Smooth muscle cell (in vitro differentiated cells): ENCODE measurements around the gene IL13. TPM values are rescaled to one million over a fixed set of nuclear protein-coding genes. Genes with fewer than 3 reads are reported as not detected.

Experiments
- DNase-seq: peaks from one replicate; lab custom pipeline; 2025; ENCODE audit not compliant: unreplicated experiment; lab: John Stamatoyannopoulos, UW
- H2AFZ ChIP-seq: fragments of 200-600 bp; sonication (generic); 2 replicates; pipeline ENCODE4 v1.6.0; 2016; ENCODE audit warnings: antibody characterized with exemption, low read depth, mild to moderate bottlenecking
- H3F3A ChIP-seq: fragments of 200-600 bp; sonication (generic); 2 replicates; pipeline ENCODE4 v1.6.0; 2017; ENCODE audit warnings: antibody characterized with exemption, low read depth
- H3K27ac ChIP-seq: fragments of 200-600 bp; sonication (generic); 2 replicates; pipeline ENCODE4 v1.5.1; 2016; ENCODE audit warnings: low read depth, mild to moderate bottlenecking
- H3K27me3 ChIP-seq: fragments of 200-600 bp; sonication (generic); 2 replicates; pipeline ENCODE4 v1.6.1; 2016; ENCODE audit warnings: low read depth, mild to moderate bottlenecking
- H3K36me3 ChIP-seq: fragments of 200-600 bp; sonication (generic); 2 replicates; pipeline ENCODE4 v1.5.1; 2016; ENCODE audit warnings: low read depth
- H3K4me1 ChIP-seq: fragments of 200-600 bp; sonication (generic); 2 replicates; pipeline ENCODE4 v1.5.1; 2016; ENCODE audit warnings: low read depth
- H3K4me2 ChIP-seq: fragments of 200-600 bp; sonication (generic); 2 replicates; pipeline ENCODE4 v1.6.0; 2016; ENCODE audit warnings: mild to moderate bottlenecking
- H3K4me3 ChIP-seq: fragments of 200-600 bp; sonication (generic); 2 replicates; pipeline ENCODE4 v1.5.1; 2016; ENCODE audit warnings: mild to moderate bottlenecking
- H3K79me2 ChIP-seq: fragments of 200-600 bp; sonication (generic); 2 replicates; pipeline ENCODE4 v1.6.0; 2016; ENCODE audit warnings: low read depth, mild to moderate bottlenecking
- H3K9ac ChIP-seq: fragments of 200-600 bp; sonication (generic); 2 replicates; pipeline ENCODE4 v1.6.0; 2016; ENCODE audit warnings: low read depth
- H3K9me3 ChIP-seq: fragments of 200-600 bp; sonication (generic); replicated peaks from 2 replicates; pipeline ENCODE4 v1.5.1; 2016; ENCODE audit warnings: low read depth
- H4K20me1 ChIP-seq: fragments of 200-600 bp; sonication (generic); 2 replicates; pipeline ENCODE4 v1.6.0; 2016; ENCODE audit warnings: low read depth
- WGBS: methylation state at CpG from one replicate; pipeline ENCODE4 v1.1.7; 2016; ENCODE audit warnings: low lambda C conversion rate; 5-methylcytosine and 5-hydroxymethylcytosine counted together
- polyA plus RNA-seq: library from polyadenylated mRNA; unstranded; fragments of >200 nt; fragmentation: Nextera tagmentation; extraction: Ambion mirVana; gene quantifications from 2 replicates; pipeline ENCODE4 v1.2.1, GENCODE V29; 2016
- total RNA-seq: library from RNA; depleted of rRNA; stranded (reverse); fragments of >200 nt; gene quantifications from 2 replicates; pipeline ENCODE4 v1.2.3, GENCODE V29; 2014
- TF ChIP-seq, protein P1 (sequence below): fragments of 200-600 bp; sonication (generic); IDR thresholded peaks from 2 replicates; pipeline ENCODE4 v1.5.1; 2017; ENCODE audit warnings: borderline replicate concordance, mild to moderate bottlenecking, antibody characterized with exemption; ENCODE audit not compliant: insufficient read depth, poor library complexity, severe bottlenecking

The IL13 gene
- total and polyA plus RNA-seq, 2 experiments from 2014 or later, result 0.18 TPM; not detected in 1

DNA sequence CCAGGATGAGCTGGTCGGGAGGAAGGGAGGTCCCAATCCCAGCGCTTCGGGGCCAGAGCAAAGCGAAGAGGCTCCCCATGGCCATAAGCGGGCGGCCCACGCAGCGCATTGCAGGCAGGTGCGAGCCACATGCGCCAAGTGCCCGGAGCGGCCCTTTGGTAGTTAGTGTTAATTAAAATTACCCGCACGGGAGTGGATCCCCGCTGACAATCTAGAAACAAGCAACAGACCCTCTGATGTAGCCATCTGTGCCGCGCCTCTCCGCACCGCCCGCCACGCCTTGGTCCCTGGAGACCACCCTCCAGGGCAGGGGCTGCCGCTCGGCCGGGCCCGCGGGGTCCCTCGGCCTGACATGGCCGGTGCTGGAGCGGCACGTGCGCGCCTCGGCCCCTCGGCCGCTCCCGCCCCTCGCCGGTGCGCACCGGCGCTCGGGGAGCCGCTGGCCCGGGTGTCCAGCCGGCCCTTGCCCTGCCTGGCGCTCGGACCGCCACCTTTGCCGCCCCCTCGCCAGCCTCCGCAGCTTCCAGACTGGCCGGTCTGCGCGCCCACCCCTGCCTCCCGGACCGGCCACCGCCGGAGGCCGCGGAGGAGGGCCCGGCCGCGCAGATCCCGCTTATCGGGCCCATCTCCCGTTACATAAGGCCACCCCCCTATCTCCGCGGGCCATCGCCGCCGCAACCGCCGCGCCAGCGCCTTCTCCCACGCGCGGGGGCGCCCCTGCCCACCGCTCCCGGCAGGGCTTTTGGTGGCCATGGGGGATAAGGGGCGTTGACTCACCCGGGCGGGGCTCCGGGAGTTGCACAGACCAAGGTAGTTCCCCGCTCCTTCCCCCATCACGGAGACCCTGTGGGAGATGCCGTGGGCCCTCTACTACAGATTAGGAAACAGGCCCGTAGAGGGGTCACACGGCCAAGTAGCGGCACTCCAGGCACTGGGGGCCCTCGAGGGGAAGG is 1.9 kb upstream of the IL13 start:
- Histone ChIP-seq H3K27ac (no peak overlapping the region), H3K36me3 (no peaks in the 10 kb centered on the region), H3K9me3 (no peaks in the 10 kb centered on the region), H3K4me2 (peak overlapping the region; percentile 92), H2AFZ (no peak overlapping the region), H3F3A (no peaks in the 10 kb centered on the region), H3K4me3 (peak overlapping the region; percentile 51), H3K27me3 (peaks cover 45% of the 10 kb centered on the region), H3K79me2 (no peaks in the 10 kb centered on the region), H4K20me1 (no peaks in the 10 kb centered on the region), H3K9ac (no peak overlapping the region), H3K4me1 (peaks cover 6% of the 10 kb centered on the region)
- TF ChIP-seq, protein P1, sequence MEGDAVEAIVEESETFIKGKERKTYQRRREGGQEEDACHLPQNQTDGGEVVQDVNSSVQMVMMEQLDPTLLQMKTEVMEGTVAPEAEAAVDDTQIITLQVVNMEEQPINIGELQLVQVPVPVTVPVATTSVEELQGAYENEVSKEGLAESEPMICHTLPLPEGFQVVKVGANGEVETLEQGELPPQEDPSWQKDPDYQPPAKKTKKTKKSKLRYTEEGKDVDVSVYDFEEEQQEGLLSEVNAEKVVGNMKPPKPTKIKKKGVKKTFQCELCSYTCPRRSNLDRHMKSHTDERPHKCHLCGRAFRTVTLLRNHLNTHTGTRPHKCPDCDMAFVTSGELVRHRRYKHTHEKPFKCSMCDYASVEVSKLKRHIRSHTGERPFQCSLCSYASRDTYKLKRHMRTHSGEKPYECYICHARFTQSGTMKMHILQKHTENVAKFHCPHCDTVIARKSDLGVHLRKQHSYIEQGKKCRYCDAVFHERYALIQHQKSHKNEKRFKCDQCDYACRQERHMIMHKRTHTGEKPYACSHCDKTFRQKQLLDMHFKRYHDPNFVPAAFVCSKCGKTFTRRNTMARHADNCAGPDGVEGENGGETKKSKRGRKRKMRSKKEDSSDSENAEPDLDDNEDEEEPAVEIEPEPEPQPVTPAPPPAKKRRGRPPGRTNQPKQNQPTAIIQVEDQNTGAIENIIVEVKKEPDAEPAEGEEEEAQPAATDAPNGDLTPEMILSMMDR, result no peak
- 6% methylated on average over 77 of the region's 92 CpGs for WGBS
- DNase-seq, result no peak

DNA sequence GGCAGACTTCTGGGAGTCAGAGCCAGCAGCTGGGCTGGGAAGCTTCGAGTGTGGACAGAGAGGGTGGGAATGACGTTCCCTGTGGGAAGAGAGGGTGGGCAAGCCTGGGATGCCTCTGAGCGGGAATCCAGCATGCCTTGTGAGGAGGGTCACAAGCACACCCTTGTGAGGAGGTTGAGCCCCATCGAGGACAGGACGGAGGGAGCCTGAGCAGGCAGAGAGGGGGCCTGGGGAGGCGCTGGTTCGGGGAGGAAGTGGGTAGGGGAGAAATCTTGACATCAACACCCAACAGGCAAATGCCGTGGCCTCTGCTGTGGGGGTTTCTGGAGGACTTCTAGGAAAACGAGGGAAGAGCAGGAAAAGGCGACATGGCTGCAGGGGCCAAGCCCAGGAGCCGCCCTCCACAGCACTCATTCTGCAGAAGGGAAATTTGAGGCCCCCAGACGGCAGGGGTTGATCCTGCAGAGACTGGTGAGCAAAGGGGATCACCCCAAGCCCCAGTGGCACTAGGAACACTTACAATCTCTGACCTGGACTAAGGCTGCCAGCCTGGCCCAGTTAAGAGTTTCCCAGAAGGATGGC is 1.1 kb upstream of the IL13 start:
- TF ChIP-seq, protein P1, result no peak
- Histone ChIP-seq H3K27me3 (peaks cover 45% of the 10 kb centered on the region), H3K36me3 (no peaks in the 10 kb centered on the region), H3K4me2 (peak overlapping the region; percentile 92), H3K9me3 (no peaks in the 10 kb centered on the region), H3K27ac (no peak overlapping the region), H4K20me1 (no peaks in the 10 kb centered on the region), H3F3A (no peaks in the 10 kb centered on the region), H3K4me1 (peaks cover 6% of the 10 kb centered on the region), H3K4me3 (no peak overlapping the region), H3K79me2 (no peaks in the 10 kb centered on the region), H3K9ac (no peak overlapping the region), H2AFZ (no peak overlapping the region)
- WGBS, result 87% methylated on average over 12 of the region's 12 CpGs
- DNase-seq, result no peak

DNA sequence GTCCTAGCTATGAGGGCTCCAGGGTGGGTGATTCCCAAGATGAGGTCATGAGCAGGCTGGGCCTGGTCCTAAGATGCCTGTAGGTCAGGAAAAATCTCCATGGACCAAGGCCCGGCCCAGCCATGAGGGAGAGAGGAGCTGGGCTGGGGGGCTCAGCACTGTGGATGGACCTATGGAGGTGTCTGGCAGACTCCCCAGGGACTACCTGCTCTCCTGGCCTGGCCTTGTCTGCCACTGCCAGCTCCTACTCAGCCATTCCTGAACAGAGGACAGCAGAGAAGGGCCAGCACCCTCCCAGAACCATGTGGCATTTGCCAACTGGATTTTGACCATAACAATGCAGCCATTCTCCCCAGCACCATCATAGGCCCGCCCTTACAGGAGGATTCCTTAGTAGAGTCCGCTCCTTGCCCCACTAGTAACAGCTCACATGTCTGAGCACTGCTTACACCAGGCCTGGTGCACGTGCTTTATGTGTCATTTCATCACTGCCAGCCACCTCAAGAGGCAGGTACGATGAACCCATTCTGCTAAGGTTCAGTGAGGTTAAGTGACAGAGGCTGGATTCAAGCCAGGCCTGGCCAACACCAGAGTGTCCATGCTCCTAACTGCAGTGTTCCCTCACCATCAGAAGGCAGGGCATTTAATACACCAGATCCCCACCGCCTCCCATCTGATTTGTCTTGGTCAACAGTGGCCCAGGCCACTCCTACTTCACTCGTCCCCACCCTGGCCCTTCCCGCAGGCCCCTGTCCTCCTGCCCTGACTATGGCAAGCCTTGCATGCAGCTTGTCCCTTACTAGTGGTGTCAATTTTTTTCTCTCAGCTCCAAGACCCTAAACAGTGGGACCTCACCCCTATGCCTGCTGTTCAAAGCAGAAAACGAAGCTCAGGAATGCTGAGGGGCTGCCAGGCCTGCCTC is 669 bp downstream of the IL13 start:
- Histone ChIP-seq H3K4me2 (no peak overlapping the region), H3K36me3 (no peaks in the 10 kb centered on the region), H3K9ac (no peak overlapping the region), H3F3A (no peaks in the 10 kb centered on the region), H3K27ac (no peak overlapping the region), H3K79me2 (no peaks in the 10 kb centered on the region), H4K20me1 (no peaks in the 10 kb centered on the region), H3K9me3 (no peaks in the 10 kb centered on the region), H2AFZ (no peak overlapping the region), H3K27me3 (peaks cover 28% of the 10 kb centered on the region), H3K4me1 (peaks cover 6% of the 10 kb centered on the region), H3K4me3 (no peak overlapping the region)
- 95% methylated on average over 9 of the region's 9 CpGs for WGBS
- DNase-seq, result no peak
- TF ChIP-seq, protein P1, result no peak
